HEK293 (cell line): Measurements from ENCODE around the gene PSEN2.
A peak's percentile ranks its signal among the peaks of the same experiment; 100 is the strongest.

ENCODE experiments used
- CTCF ChIA-PET: fragments of 350-600 bp; formaldehyde crosslinking; extraction: SDS; loops from one replicate; lab custom pipeline; 2021; ENCODE audit warnings: antibody characterized with exemption; lab: Yijun Ruan, JAX
- POLR2A ChIA-PET: fragments of 300-600 bp; formaldehyde crosslinking; extraction: SDS; loops from one replicate; lab custom pipeline; 2020; ENCODE audit warnings: antibody characterized with exemption, inconsistent platforms; lab: Yijun Ruan, JAX
- H3K27ac ChIP-seq: fragments of 200-500 bp; sonication (Bioruptor generic); 2 replicates; pipeline ENCODE4 v1.5.1; 2014; ENCODE audit warnings: low read depth, low read length, control low read depth, inconsistent platforms; ENCODE audit errors: extremely low read depth
- H3K36me3 ChIP-seq, 2 experiments: fragments of 200-500 bp in 1 of 2; sonication (Bioruptor generic) in 1 of 2; 1 replicate in 1 of 2; 2 replicates in 1 of 2; pipeline ENCODE4 v1.5.1; 2014 to 2017; ENCODE audit warnings: inconsistent platforms in 2 of 2, low read length in 2 of 2; ENCODE audit not compliant: control insufficient read depth in 2 of 2, insufficient read depth in 1 of 2
- H3K4me1 ChIP-seq: fragments of 200-500 bp; sonication (Bioruptor generic); 2 replicates; pipeline ENCODE4 v1.5.1; 2014; ENCODE audit warnings: mild to moderate bottlenecking, low read length, inconsistent platforms; ENCODE audit not compliant: control insufficient read depth, insufficient read depth
- H3K4me3 ChIP-seq: 2 replicates; pipeline ENCODE4 v1.5.1; 2011; ENCODE audit warnings: low read depth, mild to moderate bottlenecking, control low read depth, low read length, moderate library complexity
- H3K9me3 ChIP-seq: fragments of 200-500 bp; sonication (Bioruptor generic); 2 replicates; pipeline ENCODE4 v1.5.1; 2014; ENCODE audit warnings: low read depth, low read length, inconsistent platforms; ENCODE audit not compliant: control insufficient read depth, insufficient read depth
- FEZF1 ChIP-seq: fragments of 450-650 bp; formaldehyde crosslinking; IDR thresholded peaks from 2 replicates; pipeline ENCODE4 v1.5.1; 2016; ENCODE audit warnings: missing biosample characterization, missing genetic modification characterization
- HOXA7 ChIP-seq: sonication (generic); formaldehyde crosslinking; IDR thresholded peaks from 2 replicates; pipeline ENCODE4 v1.8.1; 2022; ENCODE audit warnings: missing genetic modification reagents, borderline replicate concordance
- KLF7 ChIP-seq: fragments of 450-650 bp; formaldehyde crosslinking; IDR thresholded peaks from 2 replicates; pipeline ENCODE4 v1.5.1; 2016; ENCODE audit warnings: missing biosample characterization, missing genetic modification characterization, borderline replicate concordance
- MZF1 ChIP-seq: fragments of 450-650 bp; formaldehyde crosslinking; IDR thresholded peaks from 2 replicates; pipeline ENCODE4 v1.5.1; 2017; ENCODE audit warnings: missing biosample characterization, missing genetic modification characterization, borderline replicate concordance
- OVOL3 ChIP-seq: fragments of 450-650 bp; formaldehyde crosslinking; IDR thresholded peaks from 2 replicates; pipeline ENCODE4 v1.5.1; 2016; ENCODE audit warnings: missing biosample characterization, missing genetic modification characterization
- SCRT2 ChIP-seq: fragments of 450-650 bp; formaldehyde crosslinking; IDR thresholded peaks from 2 replicates; pipeline ENCODE4 v1.5.1; 2016; ENCODE audit warnings: missing biosample characterization, missing genetic modification characterization
- SP3 ChIP-seq: fragments of 450-650 bp; formaldehyde crosslinking; IDR thresholded peaks from 2 replicates; pipeline ENCODE4 v1.5.1; 2016; ENCODE audit warnings: missing biosample characterization, missing genetic modification characterization
- WT1 ChIP-seq: fragments of 450-650 bp; formaldehyde crosslinking; IDR thresholded peaks from 2 replicates; pipeline ENCODE4 v1.5.1; 2016; ENCODE audit warnings: missing biosample characterization, missing genetic modification characterization
- YY1 ChIP-seq: fragments of 450-650 bp; formaldehyde crosslinking; IDR thresholded peaks from 2 replicates; pipeline ENCODE4 v1.5.1; 2018; ENCODE audit warnings: missing biosample characterization, missing genetic modification characterization
- ZBTB17 ChIP-seq: fragments of 450-650 bp; formaldehyde crosslinking; IDR thresholded peaks from 2 replicates; pipeline ENCODE4 v1.5.1; 2016; ENCODE audit warnings: missing biosample characterization, missing genetic modification characterization
- ZBTB21 ChIP-seq: fragments of 450-650 bp; formaldehyde crosslinking; IDR thresholded peaks from 2 replicates; pipeline ENCODE4 v1.5.1; 2017; ENCODE audit warnings: missing biosample characterization, missing genetic modification characterization
- ZFP3 ChIP-seq: fragments of 450-650 bp; formaldehyde crosslinking; IDR thresholded peaks from 2 replicates; pipeline ENCODE4 v1.5.1; 2016; ENCODE audit warnings: low read depth, missing biosample characterization, missing genetic modification characterization
- ZNF112 ChIP-seq: fragments of 450-650 bp; formaldehyde crosslinking; IDR thresholded peaks from 2 replicates; pipeline ENCODE4 v1.5.0; 2017; ENCODE audit warnings: missing biosample characterization, missing genetic modification characterization
- ZNF121 ChIP-seq: fragments of 450-650 bp; formaldehyde crosslinking; IDR thresholded peaks from 2 replicates; pipeline ENCODE4 v1.5.1; 2016; ENCODE audit warnings: missing biosample characterization, missing genetic modification characterization
- ZNF146 ChIP-seq: fragments of 450-650 bp; formaldehyde crosslinking; IDR thresholded peaks from 2 replicates; pipeline ENCODE4 v1.5.1; 2016; ENCODE audit warnings: missing biosample characterization, missing genetic modification characterization
- ZNF157 ChIP-seq: fragments of 450-650 bp; formaldehyde crosslinking; IDR thresholded peaks from 2 replicates; pipeline ENCODE4 v1.5.1; 2016; ENCODE audit warnings: missing biosample characterization, missing genetic modification characterization
- ZNF16 ChIP-seq: fragments of 450-650 bp; formaldehyde crosslinking; IDR thresholded peaks from 2 replicates; pipeline ENCODE4 v1.5.1; 2016; ENCODE audit warnings: low read depth, missing biosample characterization, missing genetic modification characterization
- ZNF24 ChIP-seq: fragments of 450-650 bp; formaldehyde crosslinking; IDR thresholded peaks from 2 replicates; pipeline ENCODE4 v1.5.1; 2016; ENCODE audit warnings: missing biosample characterization, missing genetic modification characterization
- ZNF341 ChIP-seq: fragments of 450-650 bp; formaldehyde crosslinking; IDR thresholded peaks from 2 replicates; pipeline ENCODE4; 2016; ENCODE audit warnings: low read depth, missing biosample characterization, missing genetic modification characterization
- ZNF350 ChIP-seq: fragments of 450-650 bp; formaldehyde crosslinking; IDR thresholded peaks from 2 replicates; pipeline ENCODE4 v1.5.0; 2017; ENCODE audit warnings: missing biosample characterization, mild to moderate bottlenecking, missing genetic modification characterization
- ZNF514 ChIP-seq: fragments of 450-650 bp; formaldehyde crosslinking; IDR thresholded peaks from 2 replicates; pipeline ENCODE4 v1.5.1; 2016; ENCODE audit warnings: missing biosample characterization, missing genetic modification characterization
- ZNF561 ChIP-seq: fragments of 450-650 bp; IDR thresholded peaks from 2 replicates; pipeline ENCODE4 v1.5.1; 2018; ENCODE audit warnings: missing biosample characterization, missing genetic modification characterization, borderline replicate concordance
- ZNF621 ChIP-seq: fragments of 450-650 bp; formaldehyde crosslinking; IDR thresholded peaks from 2 replicates; pipeline ENCODE4 v1.5.1; 2017; ENCODE audit warnings: missing biosample characterization, missing genetic modification characterization
- ZSCAN23 ChIP-seq: fragments of 450-650 bp; formaldehyde crosslinking; IDR thresholded peaks from 2 replicates; pipeline ENCODE4 v1.5.1; 2016; ENCODE audit warnings: missing biosample characterization, missing genetic modification characterization
- TF ChIP-seq, protein P1 (sequence below): fragments of 450-650 bp; formaldehyde crosslinking; IDR thresholded peaks from 2 replicates; pipeline ENCODE4 v1.5.1; 2017; ENCODE audit warnings: missing biosample characterization, missing genetic modification characterization
- TF ChIP-seq, protein P2 (sequence below): fragments of 450-650 bp; formaldehyde crosslinking; IDR thresholded peaks from 2 replicates; pipeline ENCODE4 v1.5.1; 2016; ENCODE audit warnings: missing biosample characterization, missing genetic modification characterization
- TF ChIP-seq, protein P3 (sequence below): fragments of 450-650 bp; formaldehyde crosslinking; IDR thresholded peaks from 2 replicates; pipeline ENCODE4 v1.5.1; 2017; ENCODE audit warnings: missing biosample characterization, missing genetic modification characterization
- TF ChIP-seq, protein P4 (sequence below): fragments of 450-650 bp; formaldehyde crosslinking; IDR thresholded peaks from 2 replicates; pipeline ENCODE4 v1.5.1; 2016; ENCODE audit warnings: missing biosample characterization, missing genetic modification characterization
- TF ChIP-seq, protein P5 (sequence below): fragments of 450-650 bp; formaldehyde crosslinking; IDR thresholded peaks from 2 replicates; pipeline ENCODE4 v1.5.1; 2016; ENCODE audit warnings: missing biosample characterization, missing genetic modification characterization

The PSEN2 gene

DNA sequence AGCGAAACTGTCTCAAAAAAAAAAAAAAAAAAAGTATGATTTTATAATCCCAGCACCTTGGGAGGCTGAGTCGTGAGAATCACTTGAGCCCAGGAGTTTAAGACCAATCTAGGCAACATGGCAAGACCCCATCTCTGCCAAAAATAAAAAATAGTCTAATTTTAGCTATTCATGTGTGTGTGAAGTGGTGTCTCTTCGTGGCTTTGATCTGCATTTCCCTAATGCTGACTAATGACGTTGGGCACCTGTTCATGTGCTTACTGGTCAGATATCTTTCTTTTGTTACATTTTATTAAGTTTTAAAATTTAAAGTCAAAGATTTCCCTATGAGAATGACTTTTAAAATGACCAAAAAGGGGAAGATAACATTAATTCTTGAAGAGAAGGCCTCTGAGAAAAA lies 31.0 kb downstream of the PSEN2 start (continued):
- TF ChIP-seq ZNF24 = no peak
- TF ChIP-seq, all 188 proteins: peak for 0

DNA sequence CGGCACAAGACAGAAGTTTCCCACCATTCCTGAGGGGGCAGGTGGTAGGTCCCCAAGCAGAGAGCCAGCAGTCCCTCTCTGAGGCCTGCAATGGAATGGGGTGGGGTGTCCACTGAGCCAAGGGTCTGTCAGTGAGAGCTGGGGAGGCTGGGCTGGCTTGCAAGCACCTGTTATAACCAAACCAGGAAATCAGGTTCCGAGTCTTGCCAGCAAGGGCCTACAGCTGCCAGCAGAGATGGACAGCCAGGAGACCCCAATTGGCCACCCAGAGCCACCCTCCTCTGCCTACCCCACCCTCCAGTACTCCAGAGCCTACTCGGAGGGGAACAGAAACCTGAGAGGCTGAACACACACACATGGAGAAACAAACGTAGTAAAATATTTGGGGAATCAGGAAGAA lies 32.2 kb downstream of the PSEN2 start:
- CTCF ChIA-PET = no interaction called here

DNA sequence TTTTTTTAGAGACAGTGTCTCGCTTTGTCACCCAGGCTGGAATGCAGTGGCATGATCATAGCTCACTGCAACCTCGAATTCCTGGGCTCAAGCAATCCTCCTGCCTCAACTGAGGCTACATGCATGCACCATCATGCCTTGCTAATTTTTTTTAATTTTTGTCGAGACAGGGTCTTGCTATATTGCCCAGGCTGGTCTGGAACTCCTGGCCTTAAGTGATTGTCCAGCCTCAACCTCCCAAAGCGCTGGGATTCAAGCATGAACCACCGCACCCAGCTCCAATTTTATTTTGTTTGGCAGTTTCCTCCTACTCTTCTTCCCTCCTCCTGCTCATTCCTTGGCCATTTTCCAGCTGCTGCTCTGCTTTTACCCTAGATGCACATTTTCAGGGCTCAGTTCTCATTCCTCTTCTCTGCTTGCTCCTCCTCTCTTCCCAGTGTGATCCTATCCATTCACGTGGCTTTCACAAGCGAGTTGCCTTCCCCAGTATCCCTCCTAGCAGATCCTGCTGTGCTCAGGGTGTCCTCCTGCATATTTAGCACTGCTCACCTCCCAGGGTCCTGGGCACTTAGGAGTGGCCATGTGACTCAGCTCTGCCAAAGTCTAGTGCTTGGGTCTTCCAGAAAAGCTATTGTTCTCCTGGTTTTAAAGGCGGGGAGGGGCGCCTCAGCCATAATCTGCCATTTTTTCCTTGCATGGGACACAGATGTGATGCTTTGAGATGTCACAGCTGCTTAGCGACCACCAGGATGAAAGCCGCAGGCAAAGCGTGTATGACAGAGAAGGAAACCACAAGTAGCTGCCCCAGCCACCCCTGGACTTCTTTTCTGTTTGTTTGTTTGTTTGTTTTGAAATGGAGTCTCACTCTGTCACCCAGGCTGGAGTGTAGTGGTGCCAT lies 33.7 kb downstream of the PSEN2 start:
- Histone ChIP-seq H3K4me1 (no peaks in the 10 kb centered on the region), H3K36me3 (peaks cover 13 to 64% of the 10 kb centered on the region in 2 experiments), H3K9me3 (no peaks in the 10 kb centered on the region), H3K27ac (no peak overlapping the region), H3K4me3 (no peak overlapping the region)
- ChIA-PET CTCF (interaction anchor here (0.6 kb wide), 3 partner anchors 11 to 533 kb away, joined by 3 to 4 read pairs (median 3); no protein-coding TSS in a partner anchor), POLR2A (no interaction called here)
- TF ChIP-seq, protein P1, sequence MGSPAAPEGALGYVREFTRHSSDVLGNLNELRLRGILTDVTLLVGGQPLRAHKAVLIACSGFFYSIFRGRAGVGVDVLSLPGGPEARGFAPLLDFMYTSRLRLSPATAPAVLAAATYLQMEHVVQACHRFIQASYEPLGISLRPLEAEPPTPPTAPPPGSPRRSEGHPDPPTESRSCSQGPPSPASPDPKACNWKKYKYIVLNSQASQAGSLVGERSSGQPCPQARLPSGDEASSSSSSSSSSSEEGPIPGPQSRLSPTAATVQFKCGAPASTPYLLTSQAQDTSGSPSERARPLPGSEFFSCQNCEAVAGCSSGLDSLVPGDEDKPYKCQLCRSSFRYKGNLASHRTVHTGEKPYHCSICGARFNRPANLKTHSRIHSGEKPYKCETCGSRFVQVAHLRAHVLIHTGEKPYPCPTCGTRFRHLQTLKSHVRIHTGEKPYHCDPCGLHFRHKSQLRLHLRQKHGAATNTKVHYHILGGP (tag by site-specific recombination) = no peak
- TF ChIP-seq HOXA7 (CRISPR knock-in tag) (no peak), FEZF1 (peak; percentile 57), ZNF146 (tag by site-specific recombination) (no peak), ZNF157 (tag by site-specific recombination) (no peak), ZNF350 (tag by site-specific recombination) (no peak), WT1 (tag by site-specific recombination) (no peak), ZNF621 (tag by site-specific recombination) (no peak), ZSCAN23 (tag by site-specific recombination) (no peak), ZNF121 (peak; percentile 95), YY1 (no peak), SCRT2 (tag by site-specific recombination) (no peak), ZBTB17 (tag by site-specific recombination) (peak; percentile 65)
- TF ChIP-seq, protein P2, sequence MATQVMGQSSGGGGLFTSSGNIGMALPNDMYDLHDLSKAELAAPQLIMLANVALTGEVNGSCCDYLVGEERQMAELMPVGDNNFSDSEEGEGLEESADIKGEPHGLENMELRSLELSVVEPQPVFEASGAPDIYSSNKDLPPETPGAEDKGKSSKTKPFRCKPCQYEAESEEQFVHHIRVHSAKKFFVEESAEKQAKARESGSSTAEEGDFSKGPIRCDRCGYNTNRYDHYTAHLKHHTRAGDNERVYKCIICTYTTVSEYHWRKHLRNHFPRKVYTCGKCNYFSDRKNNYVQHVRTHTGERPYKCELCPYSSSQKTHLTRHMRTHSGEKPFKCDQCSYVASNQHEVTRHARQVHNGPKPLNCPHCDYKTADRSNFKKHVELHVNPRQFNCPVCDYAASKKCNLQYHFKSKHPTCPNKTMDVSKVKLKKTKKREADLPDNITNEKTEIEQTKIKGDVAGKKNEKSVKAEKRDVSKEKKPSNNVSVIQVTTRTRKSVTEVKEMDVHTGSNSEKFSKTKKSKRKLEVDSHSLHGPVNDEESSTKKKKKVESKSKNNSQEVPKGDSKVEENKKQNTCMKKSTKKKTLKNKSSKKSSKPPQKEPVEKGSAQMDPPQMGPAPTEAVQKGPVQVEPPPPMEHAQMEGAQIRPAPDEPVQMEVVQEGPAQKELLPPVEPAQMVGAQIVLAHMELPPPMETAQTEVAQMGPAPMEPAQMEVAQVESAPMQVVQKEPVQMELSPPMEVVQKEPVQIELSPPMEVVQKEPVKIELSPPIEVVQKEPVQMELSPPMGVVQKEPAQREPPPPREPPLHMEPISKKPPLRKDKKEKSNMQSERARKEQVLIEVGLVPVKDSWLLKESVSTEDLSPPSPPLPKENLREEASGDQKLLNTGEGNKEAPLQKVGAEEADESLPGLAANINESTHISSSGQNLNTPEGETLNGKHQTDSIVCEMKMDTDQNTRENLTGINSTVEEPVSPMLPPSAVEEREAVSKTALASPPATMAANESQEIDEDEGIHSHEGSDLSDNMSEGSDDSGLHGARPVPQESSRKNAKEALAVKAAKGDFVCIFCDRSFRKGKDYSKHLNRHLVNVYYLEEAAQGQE (tag by site-specific recombination) = no peak

More for the DNA sequence above, 32.2 kb downstream of the PSEN2 start:
- H3K36me3 ChIP-seq = peaks cover 18 to 62% of the 10 kb centered on the region in 2 experiments
- H3K9me3 ChIP-seq = no peaks in the 10 kb centered on the region
- POLR2A ChIA-PET = no interaction called here
- no peak overlapping the region for H3K4me3 ChIP-seq
- H3K4me1 ChIP-seq = no peaks in the 10 kb centered on the region
- TF ChIP-seq MZF1 (tag by site-specific recombination) = no peak
- TF ChIP-seq ZNF112 = no peak
- TF ChIP-seq ZBTB21 = no peak
- TF ChIP-seq ZNF341 (tag by site-specific recombination) = no peak
- TF ChIP-seq ZFP3 (tag by site-specific recombination) = no peak
- TF ChIP-seq, protein P3, sequence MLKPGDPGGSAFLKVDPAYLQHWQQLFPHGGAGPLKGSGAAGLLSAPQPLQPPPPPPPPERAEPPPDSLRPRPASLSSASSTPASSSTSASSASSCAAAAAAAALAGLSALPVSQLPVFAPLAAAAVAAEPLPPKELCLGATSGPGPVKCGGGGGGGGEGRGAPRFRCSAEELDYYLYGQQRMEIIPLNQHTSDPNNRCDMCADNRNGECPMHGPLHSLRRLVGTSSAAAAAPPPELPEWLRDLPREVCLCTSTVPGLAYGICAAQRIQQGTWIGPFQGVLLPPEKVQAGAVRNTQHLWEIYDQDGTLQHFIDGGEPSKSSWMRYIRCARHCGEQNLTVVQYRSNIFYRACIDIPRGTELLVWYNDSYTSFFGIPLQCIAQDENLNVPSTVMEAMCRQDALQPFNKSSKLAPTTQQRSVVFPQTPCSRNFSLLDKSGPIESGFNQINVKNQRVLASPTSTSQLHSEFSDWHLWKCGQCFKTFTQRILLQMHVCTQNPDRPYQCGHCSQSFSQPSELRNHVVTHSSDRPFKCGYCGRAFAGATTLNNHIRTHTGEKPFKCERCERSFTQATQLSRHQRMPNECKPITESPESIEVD (tag by site-specific recombination) = no peak
- no peak for TF ChIP-seq KLF7 (tag by site-specific recombination)
- no peak for TF ChIP-seq OVOL3 (tag by site-specific recombination)
- TF ChIP-seq, protein P4, sequence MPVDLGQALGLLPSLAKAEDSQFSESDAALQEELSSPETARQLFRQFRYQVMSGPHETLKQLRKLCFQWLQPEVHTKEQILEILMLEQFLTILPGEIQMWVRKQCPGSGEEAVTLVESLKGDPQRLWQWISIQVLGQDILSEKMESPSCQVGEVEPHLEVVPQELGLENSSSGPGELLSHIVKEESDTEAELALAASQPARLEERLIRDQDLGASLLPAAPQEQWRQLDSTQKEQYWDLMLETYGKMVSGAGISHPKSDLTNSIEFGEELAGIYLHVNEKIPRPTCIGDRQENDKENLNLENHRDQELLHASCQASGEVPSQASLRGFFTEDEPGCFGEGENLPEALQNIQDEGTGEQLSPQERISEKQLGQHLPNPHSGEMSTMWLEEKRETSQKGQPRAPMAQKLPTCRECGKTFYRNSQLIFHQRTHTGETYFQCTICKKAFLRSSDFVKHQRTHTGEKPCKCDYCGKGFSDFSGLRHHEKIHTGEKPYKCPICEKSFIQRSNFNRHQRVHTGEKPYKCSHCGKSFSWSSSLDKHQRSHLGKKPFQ (tag by site-specific recombination) = no peak
- no peak for TF ChIP-seq ZNF561 (tag by site-specific recombination)
- no peak for TF ChIP-seq SP3 (tag by site-specific recombination)
- no peak for TF ChIP-seq ZNF514 (tag by site-specific recombination)
- no peak for TF ChIP-seq ZNF16 (tag by site-specific recombination)
- TF ChIP-seq, protein P5, sequence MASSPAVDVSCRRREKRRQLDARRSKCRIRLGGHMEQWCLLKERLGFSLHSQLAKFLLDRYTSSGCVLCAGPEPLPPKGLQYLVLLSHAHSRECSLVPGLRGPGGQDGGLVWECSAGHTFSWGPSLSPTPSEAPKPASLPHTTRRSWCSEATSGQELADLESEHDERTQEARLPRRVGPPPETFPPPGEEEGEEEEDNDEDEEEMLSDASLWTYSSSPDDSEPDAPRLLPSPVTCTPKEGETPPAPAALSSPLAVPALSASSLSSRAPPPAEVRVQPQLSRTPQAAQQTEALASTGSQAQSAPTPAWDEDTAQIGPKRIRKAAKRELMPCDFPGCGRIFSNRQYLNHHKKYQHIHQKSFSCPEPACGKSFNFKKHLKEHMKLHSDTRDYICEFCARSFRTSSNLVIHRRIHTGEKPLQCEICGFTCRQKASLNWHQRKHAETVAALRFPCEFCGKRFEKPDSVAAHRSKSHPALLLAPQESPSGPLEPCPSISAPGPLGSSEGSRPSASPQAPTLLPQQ (tag by site-specific recombination) = no peak
- H3K27ac ChIP-seq = no peak overlapping the region
